Lower leg skin (tissue), 3 donors: ENCODE results near the gene MMD2.

Experiments
- POLR2A ChIP-seq, 2 donors: fragments of 450-650 bp; IDR thresholded peaks; one replicate each; pipeline ENCODE4 v1.6.1; 2016 to 2017; ENCODE audit warnings: antibody characterized with exemption in 2 of 2, mild to moderate bottlenecking in 1 of 2, moderate library complexity in 1 of 2
- TF ChIP-seq, protein P1 (sequence below), 3 donors: fragments of 450-650 bp; IDR thresholded peaks; one replicate each; pipeline ENCODE4 v1.5.1; 2016; ENCODE audit warnings: antibody characterized with exemption in 3 of 3, mild to moderate bottlenecking in 3 of 3, moderate library complexity in 2 of 3

GRCh38 chr7:4883372-4884144, 75.4 kb downstream of the MMD2 start, which contains the start of gene RADIL:
- no peak for TF ChIP-seq POLR2A (IDR thresholded peaks at IDR 0.05)
- TF ChIP-seq, protein P1, sequence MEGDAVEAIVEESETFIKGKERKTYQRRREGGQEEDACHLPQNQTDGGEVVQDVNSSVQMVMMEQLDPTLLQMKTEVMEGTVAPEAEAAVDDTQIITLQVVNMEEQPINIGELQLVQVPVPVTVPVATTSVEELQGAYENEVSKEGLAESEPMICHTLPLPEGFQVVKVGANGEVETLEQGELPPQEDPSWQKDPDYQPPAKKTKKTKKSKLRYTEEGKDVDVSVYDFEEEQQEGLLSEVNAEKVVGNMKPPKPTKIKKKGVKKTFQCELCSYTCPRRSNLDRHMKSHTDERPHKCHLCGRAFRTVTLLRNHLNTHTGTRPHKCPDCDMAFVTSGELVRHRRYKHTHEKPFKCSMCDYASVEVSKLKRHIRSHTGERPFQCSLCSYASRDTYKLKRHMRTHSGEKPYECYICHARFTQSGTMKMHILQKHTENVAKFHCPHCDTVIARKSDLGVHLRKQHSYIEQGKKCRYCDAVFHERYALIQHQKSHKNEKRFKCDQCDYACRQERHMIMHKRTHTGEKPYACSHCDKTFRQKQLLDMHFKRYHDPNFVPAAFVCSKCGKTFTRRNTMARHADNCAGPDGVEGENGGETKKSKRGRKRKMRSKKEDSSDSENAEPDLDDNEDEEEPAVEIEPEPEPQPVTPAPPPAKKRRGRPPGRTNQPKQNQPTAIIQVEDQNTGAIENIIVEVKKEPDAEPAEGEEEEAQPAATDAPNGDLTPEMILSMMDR (IDR thresholded peaks at IDR 0.05): no peak
